ENCODE data around the gene OTUB1.

DNA sequence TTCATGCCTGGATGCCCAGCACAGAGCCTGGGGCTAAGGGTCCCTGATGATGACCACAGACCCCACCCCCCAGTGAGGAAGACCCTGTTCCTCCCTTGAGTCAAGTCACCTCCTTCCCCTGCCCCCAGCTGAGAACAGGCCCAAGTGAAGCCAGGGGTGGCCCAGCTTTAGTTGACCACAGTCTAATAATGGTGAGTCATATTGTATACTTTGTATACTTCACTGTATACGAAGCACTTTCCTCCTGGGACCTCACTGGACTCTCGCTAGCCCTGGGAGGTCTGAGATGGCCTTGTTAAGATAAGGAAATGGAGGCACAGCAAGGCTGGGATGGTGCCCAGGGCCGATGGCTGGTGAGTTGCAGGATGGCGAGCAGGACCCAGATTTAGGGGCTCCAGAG, 45.8 kb downstream of the OTUB1 start:
- TF ChIP-seq POLR2A (IDR thresholded peaks at IDR 0.05) (no peak), POLR2AphosphoS5 (IDR thresholded peaks at IDR 0.05) (no peak)
- TF ChIP-seq, protein P1, sequence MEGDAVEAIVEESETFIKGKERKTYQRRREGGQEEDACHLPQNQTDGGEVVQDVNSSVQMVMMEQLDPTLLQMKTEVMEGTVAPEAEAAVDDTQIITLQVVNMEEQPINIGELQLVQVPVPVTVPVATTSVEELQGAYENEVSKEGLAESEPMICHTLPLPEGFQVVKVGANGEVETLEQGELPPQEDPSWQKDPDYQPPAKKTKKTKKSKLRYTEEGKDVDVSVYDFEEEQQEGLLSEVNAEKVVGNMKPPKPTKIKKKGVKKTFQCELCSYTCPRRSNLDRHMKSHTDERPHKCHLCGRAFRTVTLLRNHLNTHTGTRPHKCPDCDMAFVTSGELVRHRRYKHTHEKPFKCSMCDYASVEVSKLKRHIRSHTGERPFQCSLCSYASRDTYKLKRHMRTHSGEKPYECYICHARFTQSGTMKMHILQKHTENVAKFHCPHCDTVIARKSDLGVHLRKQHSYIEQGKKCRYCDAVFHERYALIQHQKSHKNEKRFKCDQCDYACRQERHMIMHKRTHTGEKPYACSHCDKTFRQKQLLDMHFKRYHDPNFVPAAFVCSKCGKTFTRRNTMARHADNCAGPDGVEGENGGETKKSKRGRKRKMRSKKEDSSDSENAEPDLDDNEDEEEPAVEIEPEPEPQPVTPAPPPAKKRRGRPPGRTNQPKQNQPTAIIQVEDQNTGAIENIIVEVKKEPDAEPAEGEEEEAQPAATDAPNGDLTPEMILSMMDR (IDR thresholded peaks at IDR 0.05), result no peak
